Measurements from ENCODE around the gene PLCB3. TPM values are rescaled to one million over a fixed set of nuclear protein-coding genes. Genes with fewer than 3 reads are reported as not detected.

Gene PLCB3
- total and polyA plus RNA-seq, 2 of the 13 experiments (the other 11 are each of a cell fraction or from before 2014, with no cell fraction given) = 7.5 to 13.8 TPM

DNA sequence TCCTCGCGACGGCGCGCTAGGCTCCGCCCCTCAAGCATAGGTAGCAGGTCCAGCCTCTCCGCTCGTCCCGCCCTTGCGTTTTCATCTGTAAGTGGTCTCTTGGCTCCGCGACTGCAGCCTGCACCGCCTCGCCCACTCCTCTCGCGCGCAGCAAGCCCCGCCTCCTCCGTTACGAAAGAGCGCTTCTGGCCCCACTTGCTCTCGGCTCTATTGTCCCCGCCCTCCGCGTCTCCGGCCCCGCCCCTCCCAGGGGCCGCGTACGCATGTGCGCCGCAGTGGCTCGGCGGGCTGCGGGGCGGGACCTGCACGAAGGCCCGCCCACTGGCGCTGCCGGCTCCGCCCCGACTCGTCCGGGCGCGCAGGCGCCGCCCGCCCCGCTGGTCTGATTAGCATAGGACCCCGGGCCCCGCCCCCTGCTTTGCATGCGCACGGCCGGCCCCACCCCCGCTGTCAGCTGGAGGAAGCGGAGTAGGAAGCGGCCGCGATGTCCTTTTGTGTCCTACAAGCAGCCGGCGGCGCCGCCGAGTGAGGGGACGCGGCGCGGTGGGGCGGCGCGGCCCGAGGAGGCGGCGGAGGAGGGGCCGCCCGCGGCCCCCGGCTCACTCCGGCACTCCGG lies 53.9 kb downstream of the PLCB3 start, which contains the start of gene ESRRA (continued):
- TF ChIP-seq ATRX (CRISPR knock-in tag; IDR thresholded peaks at IDR 0.05; ENCODE audit: borderline replicate concordance) = no peak
- TF ChIP-seq, protein P1, sequence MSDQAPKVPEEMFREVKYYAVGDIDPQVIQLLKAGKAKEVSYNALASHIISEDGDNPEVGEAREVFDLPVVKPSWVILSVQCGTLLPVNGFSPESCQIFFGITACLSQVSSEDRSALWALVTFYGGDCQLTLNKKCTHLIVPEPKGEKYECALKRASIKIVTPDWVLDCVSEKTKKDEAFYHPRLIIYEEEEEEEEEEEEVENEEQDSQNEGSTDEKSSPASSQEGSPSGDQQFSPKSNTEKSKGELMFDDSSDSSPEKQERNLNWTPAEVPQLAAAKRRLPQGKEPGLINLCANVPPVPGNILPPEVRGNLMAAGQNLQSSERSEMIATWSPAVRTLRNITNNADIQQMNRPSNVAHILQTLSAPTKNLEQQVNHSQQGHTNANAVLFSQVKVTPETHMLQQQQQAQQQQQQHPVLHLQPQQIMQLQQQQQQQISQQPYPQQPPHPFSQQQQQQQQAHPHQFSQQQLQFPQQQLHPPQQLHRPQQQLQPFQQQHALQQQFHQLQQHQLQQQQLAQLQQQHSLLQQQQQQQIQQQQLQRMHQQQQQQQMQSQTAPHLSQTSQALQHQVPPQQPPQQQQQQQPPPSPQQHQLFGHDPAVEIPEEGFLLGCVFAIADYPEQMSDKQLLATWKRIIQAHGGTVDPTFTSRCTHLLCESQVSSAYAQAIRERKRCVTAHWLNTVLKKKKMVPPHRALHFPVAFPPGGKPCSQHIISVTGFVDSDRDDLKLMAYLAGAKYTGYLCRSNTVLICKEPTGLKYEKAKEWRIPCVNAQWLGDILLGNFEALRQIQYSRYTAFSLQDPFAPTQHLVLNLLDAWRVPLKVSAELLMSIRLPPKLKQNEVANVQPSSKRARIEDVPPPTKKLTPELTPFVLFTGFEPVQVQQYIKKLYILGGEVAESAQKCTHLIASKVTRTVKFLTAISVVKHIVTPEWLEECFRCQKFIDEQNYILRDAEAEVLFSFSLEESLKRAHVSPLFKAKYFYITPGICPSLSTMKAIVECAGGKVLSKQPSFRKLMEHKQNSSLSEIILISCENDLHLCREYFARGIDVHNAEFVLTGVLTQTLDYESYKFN (CRISPR knock-in tag; conservative IDR thresholded peaks at IDR 0.05) = peak; percentile 37; the same call in 1 of the 2 replicates
- TF ChIP-seq MEF2D (CRISPR knock-in tag; IDR thresholded peaks at IDR 0.05) = 0 out of 2 replicates have a peak, but pooled peaks have one; percentile 1
- TF ChIP-seq PAF1 (CRISPR knock-in tag; IDR thresholded peaks at IDR 0.05) = no peak
- no peak for TF ChIP-seq ZFP36 (IDR thresholded peaks at IDR 0.05; ENCODE audit: borderline replicate concordance, low read depth, low read length, partially characterized antibody)
- TF ChIP-seq EZH2 (conservative IDR thresholded peaks at IDR 0.05; ENCODE audit: low read depth, low read length) = no peak
- TF ChIP-seq MATR3 (CRISPR knock-in tag; IDR thresholded peaks at IDR 0.05) = no peak
